H1 (cell line): Measurements from ENCODE around the gene CCDC28B. TPM values are rescaled to one million over a fixed set of nuclear protein-coding genes. Genes with fewer than 3 reads are reported as not detected.

Experiments used
- ATF3 ChIP-seq: IDR thresholded peaks from 2 replicates; pipeline ENCODE4 v1.6.1; 2011; ENCODE audit warnings: low read depth, mild to moderate bottlenecking, low read length; ENCODE audit not compliant: insufficient read depth
- SUZ12 ChIP-seq: fragments of 200-600 bp; sonication (generic); IDR thresholded peaks from 2 replicates; pipeline ENCODE4 v1.6.1; 2012; ENCODE audit warnings: mild to moderate bottlenecking, inconsistent platforms, low read length, moderate library complexity, mixed read lengths
- TEAD4 ChIP-seq: IDR thresholded peaks from 2 replicates; pipeline ENCODE4 v1.6.1; 2012; ENCODE audit warnings: low read depth, low read length, inconsistent platforms, mixed read lengths
- polyA plus RNA-seq, 7 experiments: library from polyadenylated mRNA; depleted of rRNA in 3 of 7; stranded (reverse) in 5 of 7; unstranded in 2 of 7; fragments of >200 nt in 5 of 7; fragments of 200-250 nt in 2 of 7; gene quantifications; 1 replicate in 5 of 7; 2 replicates in 1 of 7; 4 replicates in 1 of 7; pipeline versions ENCODE4 v1.2.1 to v1.2.3, GENCODE V29; 2011 to 2013; ENCODE audit warnings: missing spikeins in 2 of 7, mixed read lengths in 2 of 7
- total RNA-seq: library from RNA; stranded (reverse); fragmentation: NEBNext Ultra II Directional; extraction: Animal tissue kit (Norgen Biotek cat#: 25700); gene quantifications from 2 replicates; pipeline ENCODE4 v1.2.1, GENCODE V29; 2021

CCDC28B gene
- total and polyA plus RNA-seq, 2 of the 8 experiments (the other 6 are each of a cell fraction or from before 2014, with no cell fraction given): 16.7 to 17.1 TPM

- TF ChIP-seq ATF3: no peak
- no peak for TF ChIP-seq TEAD4
- no peak for TF ChIP-seq SUZ12
- TF ChIP-seq, all 59 proteins: peak for 2
These were observed 1.2 kb upstream of the CCDC28B start (continued) for GRCh38 chr1:32199043-32199716.
